ENCODE data around the gene GBF1. TPM values are rescaled to one million over a fixed set of nuclear protein-coding genes. Genes with fewer than 3 reads are reported as not detected.

The GBF1 gene
- total RNA-seq, 1 experiment from 2014 or later = 23.7 TPM

- no peak overlapping the region for H3K4me3 Mint-ChIP-seq
- WGBS (ENCODE audit: extremely low coverage, insufficient read length, low lambda C conversion rate) = no CpG with 5 or more reads among the region's 1 CpG
These were observed 180.1 kb downstream of the GBF1 start for GRCh38 chr10:102425444-102425843.

More at GRCh38 chr10:102425444-102425843, 180.1 kb downstream of the GBF1 start:
- H3K27me3 Mint-ChIP-seq (ENCODE audit: low read depth) = peaks cover 12% of the 10 kb centered on the region
- peaks cover 6 to 17% (median 16%) of the 10 kb centered on the region in 3 experiments; a peak in 5 of 7 replicates for H3K36me3 Mint-ChIP-seq (ENCODE audit: insufficient read depth in 1 of 3, low read depth in 3 of 3)
- Histone ChIP-seq H3K23ac (ENCODE audit: insufficient read length, low read depth, low read length) (no peak overlapping the region), H3K56ac (ENCODE audit: insufficient read length, low read depth, low read length) (no peak overlapping the region), H2BK120ac (ENCODE audit: low read depth, low read length, poor library complexity, severe bottlenecking) (no peak overlapping the region), H2AFZ (ENCODE audit: low read length) (no peak overlapping the region), H3K79me1 (ENCODE audit: insufficient read depth, low read depth, low read length, poor library complexity, severe bottlenecking) (no peaks in the 10 kb centered on the region), H3K23me2 (ENCODE audit: insufficient read length, low read depth, low read length, poor library complexity, severe bottlenecking) (peaks cover 13% of the 10 kb centered on the region), H2AK5ac (ENCODE audit: insufficient read length, low read length) (no peak overlapping the region), H3K4ac (ENCODE audit: low read depth, low read length) (no peak overlapping the region), H4K91ac (ENCODE audit: insufficient read length, low read depth, low read length) (no peak overlapping the region), H4K20me1 (ENCODE audit: control insufficient read depth, insufficient read depth, insufficient read length) (no peaks in the 10 kb centered on the region), H3K27me3 (ENCODE audit: insufficient read depth, low read length) (no peaks in the 10 kb centered on the region), H4K8ac (replicated peaks; ENCODE audit: insufficient read length, low read depth, low read length) (no peak overlapping the region), H3K14ac (ENCODE audit: insufficient read depth, low read length) (no peak overlapping the region), H3K9ac (ENCODE audit: extremely low read depth, insufficient read length, low read length) (no peak overlapping the region), H3T11ph (ENCODE audit: low read length) (no peak overlapping the region), H3K4me2 (ENCODE audit: insufficient read depth, insufficient read length, low read length) (no peak overlapping the region), H3K4me1 (ENCODE audit: insufficient read depth, low read length) (no peaks in the 10 kb centered on the region; the same call in 1 of the 2 replicates), H3K18ac (ENCODE audit: insufficient read length, low read depth, low read length) (no peak overlapping the region), H3K79me2 (ENCODE audit: insufficient read depth, low read length) (no peaks in the 10 kb centered on the region), H3K27ac (ENCODE audit: insufficient read length, low read depth, low read length) (no peak overlapping the region), H2BK20ac (ENCODE audit: low read depth, low read length, poor library complexity, severe bottlenecking) (no peak overlapping the region), H2BK12ac (ENCODE audit: insufficient read length, low read depth, low read length) (no peak overlapping the region), H2BK5ac (ENCODE audit: insufficient read length, low read length) (no peak overlapping the region), H2BK15ac (ENCODE audit: low read depth, low read length) (no peak overlapping the region), H4K5ac (ENCODE audit: insufficient read length, low read depth, low read length) (no peak overlapping the region), H3K9me3 (ENCODE audit: control insufficient read depth, low read depth, low read length) (no peaks in the 10 kb centered on the region)
- no peaks in the 10 kb centered on the region for H3K9me3 Mint-ChIP-seq
- DNase-seq = no peak
- peaks cover 4 to 13% of the 10 kb centered on the region in 2 experiments; a peak in 2 of 4 replicates for H3K4me1 Mint-ChIP-seq
- TF ChIP-seq CTCF (conservative IDR thresholded peaks at IDR 0.05) = no peak
- H3K27ac Mint-ChIP-seq = no peak overlapping the region
